Loucy (cell line): Measurements from ENCODE around the gene ZFP3.
"Not testable (repeated sequence)": the region's sequence is repeated elsewhere in the genome, so short reads cannot be mapped to it uniquely, and the experiment has no call there.

Source experiments
- EZH2phosphoT487 ChIP-seq: fragments of 200-600 bp; IDR thresholded peaks from 2 replicates; pipeline ENCODE4 v1.6.1; 2018; ENCODE audit warnings: antibody characterized with exemption, mild to moderate bottlenecking, moderate library complexity, borderline replicate concordance
- TF ChIP-seq, protein P1 (sequence below): fragments of 200-600 bp; sonication (generic); conservative IDR thresholded peaks from 2 replicates; pipeline ENCODE4 v1.5.1; 2014; ENCODE audit warnings: mild to moderate bottlenecking, antibody characterized with exemption, low read length

DNA sequence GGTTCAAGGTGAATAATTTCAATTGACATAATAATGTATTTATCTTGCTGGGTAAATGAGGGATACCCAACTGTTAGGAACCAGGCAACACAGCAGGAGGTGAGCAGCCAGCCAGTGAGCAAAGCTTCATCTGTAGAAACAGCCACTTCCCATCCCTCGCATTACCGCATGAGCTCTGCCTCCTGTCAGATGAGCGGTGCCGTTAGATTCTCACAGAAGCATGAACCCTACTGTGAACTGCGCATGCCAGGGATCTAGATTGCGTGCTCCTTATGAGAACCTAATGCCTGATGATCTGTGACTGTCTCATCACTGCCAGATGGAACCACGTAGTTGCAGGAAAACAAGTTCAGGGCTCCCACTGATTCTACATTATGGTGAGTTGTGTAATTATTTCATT, 46.6 kb downstream of the ZFP3 start:
- TF ChIP-seq, protein P1, sequence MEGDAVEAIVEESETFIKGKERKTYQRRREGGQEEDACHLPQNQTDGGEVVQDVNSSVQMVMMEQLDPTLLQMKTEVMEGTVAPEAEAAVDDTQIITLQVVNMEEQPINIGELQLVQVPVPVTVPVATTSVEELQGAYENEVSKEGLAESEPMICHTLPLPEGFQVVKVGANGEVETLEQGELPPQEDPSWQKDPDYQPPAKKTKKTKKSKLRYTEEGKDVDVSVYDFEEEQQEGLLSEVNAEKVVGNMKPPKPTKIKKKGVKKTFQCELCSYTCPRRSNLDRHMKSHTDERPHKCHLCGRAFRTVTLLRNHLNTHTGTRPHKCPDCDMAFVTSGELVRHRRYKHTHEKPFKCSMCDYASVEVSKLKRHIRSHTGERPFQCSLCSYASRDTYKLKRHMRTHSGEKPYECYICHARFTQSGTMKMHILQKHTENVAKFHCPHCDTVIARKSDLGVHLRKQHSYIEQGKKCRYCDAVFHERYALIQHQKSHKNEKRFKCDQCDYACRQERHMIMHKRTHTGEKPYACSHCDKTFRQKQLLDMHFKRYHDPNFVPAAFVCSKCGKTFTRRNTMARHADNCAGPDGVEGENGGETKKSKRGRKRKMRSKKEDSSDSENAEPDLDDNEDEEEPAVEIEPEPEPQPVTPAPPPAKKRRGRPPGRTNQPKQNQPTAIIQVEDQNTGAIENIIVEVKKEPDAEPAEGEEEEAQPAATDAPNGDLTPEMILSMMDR = not testable (repeated sequence)
- TF ChIP-seq EZH2phosphoT487 = not testable (repeated sequence)
